GM23338 (cell line): ENCODE results near the gene TMEM135. TPM values are rescaled to one million over a fixed set of nuclear protein-coding genes. Genes with fewer than 3 reads are reported as not detected.

Source experiments
- ATAC-seq: fragments of 200-7000 bp; cut with Tn5 transposase; 3 replicates; pipeline ENCODE4 v1.9.1; 2020
- DNase-seq: peaks from one replicate; pipeline ENCODE4 v3.0.0-alpha.2; 2015; ENCODE audit warnings: low spot score
- H2AFZ ChIP-seq: fragments of 200-600 bp; sonication (generic); 2 replicates; pipeline ENCODE4 v1.8.0; 2016; ENCODE audit warnings: antibody characterized with exemption, mild to moderate bottlenecking, moderate library complexity
- H3F3A ChIP-seq: fragments of 200-600 bp; sonication (generic); replicated peaks from 2 replicates; pipeline ENCODE4 v1.8.0; 2017; ENCODE audit warnings: antibody characterized with exemption, mixed run types, low read depth
- H3K27ac ChIP-seq: fragments of 200-600 bp; sonication (generic); 2 replicates; pipeline ENCODE4 v1.6.1; 2016; ENCODE audit warnings: low read depth
- H3K27me3 ChIP-seq: fragments of 200-600 bp; sonication (generic); 2 replicates; pipeline ENCODE4 v1.8.0; 2016; ENCODE audit warnings: mild to moderate bottlenecking, mixed run types, moderate library complexity; ENCODE audit not compliant: insufficient read depth
- H3K36me3 ChIP-seq: fragments of 200-600 bp; sonication (generic); 2 replicates; pipeline ENCODE4 v1.8.0; 2016; ENCODE audit warnings: mild to moderate bottlenecking; ENCODE audit not compliant: insufficient read depth
- H3K4me1 ChIP-seq: fragments of 200-600 bp; sonication (generic); 2 replicates; pipeline ENCODE4 v1.8.0; 2016; ENCODE audit warnings: mild to moderate bottlenecking, moderate library complexity; ENCODE audit not compliant: insufficient read depth
- H3K4me2 ChIP-seq: fragments of 200-600 bp; sonication (generic); 2 replicates; pipeline ENCODE4 v1.7.1; 2017; ENCODE audit warnings: mixed run types
- H3K4me3 ChIP-seq: fragments of 200-600 bp; sonication (generic); 2 replicates; pipeline ENCODE4 v1.6.1; 2016; ENCODE audit warnings: mixed run types
- H3K79me2 ChIP-seq: fragments of 200-600 bp; sonication (generic); replicated peaks from 2 replicates; pipeline ENCODE4 v1.8.0; 2017; ENCODE audit warnings: mild to moderate bottlenecking; ENCODE audit not compliant: insufficient read depth
- H3K9me2 ChIP-seq: fragments of 200-600 bp; sonication (generic); 2 replicates; pipeline ENCODE4 v1.8.0; 2017; ENCODE audit not compliant: insufficient read depth
- H4K20me1 ChIP-seq: fragments of 200-600 bp; sonication (generic); replicated peaks from 2 replicates; pipeline ENCODE4 v1.8.0; 2017; ENCODE audit warnings: mild to moderate bottlenecking; ENCODE audit not compliant: insufficient read depth
- H3K27ac Mint-ChIP-seq: 2 replicates; pipeline ENCODE4 v1.8.0; 2020; ENCODE audit warnings: inconsistent platforms, mild to moderate bottlenecking, moderate library complexity, mixed read lengths
- H3K27me3 Mint-ChIP-seq: 3 replicates; pipeline ENCODE4 v1.8.0; 2022; ENCODE audit warnings: low read depth, mild to moderate bottlenecking, moderate library complexity, mixed read lengths, inconsistent platforms; ENCODE audit not compliant: insufficient read depth, poor library complexity
- H3K36me3 Mint-ChIP-seq: 3 replicates; pipeline ENCODE4 v1.8.0; 2021; ENCODE audit warnings: low read depth, mild to moderate bottlenecking, inconsistent platforms, moderate library complexity, mixed read lengths
- H3K4me1 Mint-ChIP-seq: 3 replicates; pipeline ENCODE4 v1.8.0; 2020; ENCODE audit warnings: mild to moderate bottlenecking, inconsistent platforms, mixed read lengths
- H3K4me3 Mint-ChIP-seq: 3 replicates; pipeline ENCODE4 v1.8.0; 2021; ENCODE audit warnings: moderate library complexity, mild to moderate bottlenecking, inconsistent platforms, mixed read lengths
- H3K9me3 Mint-ChIP-seq: 3 replicates; pipeline ENCODE4 v1.8.0; 2020; ENCODE audit warnings: moderate library complexity, mild to moderate bottlenecking, inconsistent platforms, mixed read lengths
- CREB1 ChIP-seq: fragments of 250-450 bp; sonication (Bioruptor Pico); IDR thresholded peaks from 2 replicates; pipeline ENCODE4 v1.5.0; 2020; ENCODE audit warnings: low read depth, mild to moderate bottlenecking, moderate library complexity
- EZH2 ChIP-seq: fragments of 200-600 bp; sonication (generic); IDR thresholded peaks from one replicate; pipeline ENCODE4 v1.8.0; 2017; ENCODE audit warnings: antibody characterized with exemption, mild to moderate bottlenecking, low read depth; ENCODE audit not compliant: unreplicated experiment
- EZH2phosphoT487 ChIP-seq: fragments of 200-600 bp; sonication (generic); IDR thresholded peaks from one replicate; pipeline ENCODE4 v1.8.1; 2018; ENCODE audit warnings: antibody characterized with exemption; ENCODE audit not compliant: unreplicated experiment
- JUNB ChIP-seq: IDR thresholded peaks from one replicate; pipeline ENCODE4 v1.6.1; 2016; ENCODE audit warnings: antibody characterized with exemption; ENCODE audit not compliant: unreplicated experiment
- NANOG ChIP-seq: IDR thresholded peaks from 2 replicates; pipeline ENCODE4 v1.6.1; 2016; ENCODE audit warnings: antibody characterized with exemption, borderline replicate concordance
- POLR2AphosphoS5 ChIP-seq: IDR thresholded peaks from 2 replicates; pipeline ENCODE4 v1.6.1; 2016; ENCODE audit warnings: antibody characterized with exemption, low read depth
- STAT1 ChIP-seq: IDR thresholded peaks from one replicate; pipeline ENCODE4 v1.6.1; 2016; ENCODE audit warnings: antibody characterized with exemption; ENCODE audit not compliant: unreplicated experiment
- ZNF114 ChIP-seq: fragments of 250-450 bp; sonication (Bioruptor Pico); IDR thresholded peaks from 2 replicates; pipeline ENCODE4 v1.5.0; 2020; ENCODE audit warnings: mild to moderate bottlenecking, moderate library complexity
- ZNF331 ChIP-seq: fragments of 250-450 bp; sonication (Bioruptor Pico); IDR thresholded peaks from 2 replicates; pipeline ENCODE4 v1.5.0; 2020; ENCODE audit warnings: low read depth, mild to moderate bottlenecking, moderate library complexity
- polyA plus RNA-seq: library from polyadenylated mRNA; unstranded; fragments of >200 nt; fragmentation: Nextera tagmentation; extraction: Ambion mirVana; gene quantifications from 2 replicates; pipeline ENCODE4 v1.2.1, GENCODE V29; 2016
- total RNA-seq: library from RNA; depleted of rRNA; stranded (reverse); fragments of >200 nt; shearing (Covaris generic); gene quantifications from 2 replicates; pipeline ENCODE4 v1.2.3, GENCODE V29; 2014
- TF ChIP-seq, protein P1 (sequence below), 2 experiments: fragments of 200-600 bp in 1 of 2; sonication (generic) in 1 of 2; conservative IDR thresholded peaks; 2 replicates each; pipeline versions ENCODE4 v1.5.1 to v1.6.1; 2016 to 2017; ENCODE audit warnings: antibody characterized with exemption in 2 of 2, low read depth in 2 of 2, mild to moderate bottlenecking in 2 of 2, moderate library complexity in 1 of 2
- TF ChIP-seq, protein P2 (sequence below): fragments of 250-450 bp; sonication (Bioruptor Pico); IDR thresholded peaks from 2 replicates; pipeline ENCODE4 v1.5.0; 2020; ENCODE audit warnings: mild to moderate bottlenecking, moderate library complexity
- TF ChIP-seq, protein P3 (sequence below): IDR thresholded peaks from 2 replicates; pipeline ENCODE4 v1.6.1; 2016; ENCODE audit warnings: antibody characterized with exemption
- TF ChIP-seq, protein P4 (sequence below): IDR thresholded peaks from one replicate; pipeline ENCODE4 v1.6.1; 2018; ENCODE audit warnings: antibody characterized with exemption; ENCODE audit not compliant: unreplicated experiment

TMEM135 gene
- total and polyA plus RNA-seq, 2 experiments from 2014 or later, result 23.4 to 49.9 TPM

DNA sequence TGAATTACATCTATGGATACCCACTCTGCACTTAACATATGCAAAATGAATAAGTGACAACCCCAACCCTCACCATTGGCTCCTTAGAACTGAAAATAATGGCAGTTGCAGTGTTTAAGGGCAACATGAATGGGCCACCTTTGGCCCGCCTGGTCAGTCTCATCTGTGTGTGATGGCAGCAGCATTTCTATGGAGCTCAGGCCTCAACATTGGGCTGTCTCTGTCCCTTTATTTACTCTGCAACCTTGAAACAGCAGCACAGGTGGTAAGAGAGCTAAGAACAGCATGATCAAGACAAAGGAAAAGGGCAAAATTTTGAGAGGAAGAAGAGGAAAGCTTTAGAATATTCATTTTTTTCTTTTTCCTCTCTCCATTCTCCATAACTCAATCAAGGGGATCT is 38.3 kb upstream of the TMEM135 start:
- H3K4me2 ChIP-seq, result no peak overlapping the region
- H2AFZ ChIP-seq, result peak overlapping the region; percentile 72
- H3K4me3 ChIP-seq, result no peak overlapping the region
- Mint-ChIP-seq H3K27me3 (no peaks in the 10 kb centered on the region), H3K27ac (no peak overlapping the region), H3K36me3 (no peaks in the 10 kb centered on the region), H3K9me3 (no peaks in the 10 kb centered on the region), H3K4me1 (peaks cover 19% of the 10 kb centered on the region), H3K4me3 (no peak overlapping the region)
- H3K4me1 ChIP-seq, result peaks cover 4% of the 10 kb centered on the region; the same call in 1 of the 2 replicates
- H4K20me1 ChIP-seq, result no peaks in the 10 kb centered on the region
- ATAC-seq (no peak), DNase-seq (no peak)
- TF ChIP-seq EZH2phosphoT487 (no peak), ZNF114 (CRISPR knock-in tag) (no peak), ZNF331 (CRISPR knock-in tag) (no peak), POLR2AphosphoS5 (no peak), CREB1 (no peak), JUNB (no peak), STAT1 (no peak), EZH2 (no peak), NANOG (no peak)
- TF ChIP-seq, protein P1, sequence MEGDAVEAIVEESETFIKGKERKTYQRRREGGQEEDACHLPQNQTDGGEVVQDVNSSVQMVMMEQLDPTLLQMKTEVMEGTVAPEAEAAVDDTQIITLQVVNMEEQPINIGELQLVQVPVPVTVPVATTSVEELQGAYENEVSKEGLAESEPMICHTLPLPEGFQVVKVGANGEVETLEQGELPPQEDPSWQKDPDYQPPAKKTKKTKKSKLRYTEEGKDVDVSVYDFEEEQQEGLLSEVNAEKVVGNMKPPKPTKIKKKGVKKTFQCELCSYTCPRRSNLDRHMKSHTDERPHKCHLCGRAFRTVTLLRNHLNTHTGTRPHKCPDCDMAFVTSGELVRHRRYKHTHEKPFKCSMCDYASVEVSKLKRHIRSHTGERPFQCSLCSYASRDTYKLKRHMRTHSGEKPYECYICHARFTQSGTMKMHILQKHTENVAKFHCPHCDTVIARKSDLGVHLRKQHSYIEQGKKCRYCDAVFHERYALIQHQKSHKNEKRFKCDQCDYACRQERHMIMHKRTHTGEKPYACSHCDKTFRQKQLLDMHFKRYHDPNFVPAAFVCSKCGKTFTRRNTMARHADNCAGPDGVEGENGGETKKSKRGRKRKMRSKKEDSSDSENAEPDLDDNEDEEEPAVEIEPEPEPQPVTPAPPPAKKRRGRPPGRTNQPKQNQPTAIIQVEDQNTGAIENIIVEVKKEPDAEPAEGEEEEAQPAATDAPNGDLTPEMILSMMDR (conservative IDR thresholded peaks at IDR 0.05; ENCODE audit: low read depth in 2 of 2), result no peak
- TF ChIP-seq, protein P2, sequence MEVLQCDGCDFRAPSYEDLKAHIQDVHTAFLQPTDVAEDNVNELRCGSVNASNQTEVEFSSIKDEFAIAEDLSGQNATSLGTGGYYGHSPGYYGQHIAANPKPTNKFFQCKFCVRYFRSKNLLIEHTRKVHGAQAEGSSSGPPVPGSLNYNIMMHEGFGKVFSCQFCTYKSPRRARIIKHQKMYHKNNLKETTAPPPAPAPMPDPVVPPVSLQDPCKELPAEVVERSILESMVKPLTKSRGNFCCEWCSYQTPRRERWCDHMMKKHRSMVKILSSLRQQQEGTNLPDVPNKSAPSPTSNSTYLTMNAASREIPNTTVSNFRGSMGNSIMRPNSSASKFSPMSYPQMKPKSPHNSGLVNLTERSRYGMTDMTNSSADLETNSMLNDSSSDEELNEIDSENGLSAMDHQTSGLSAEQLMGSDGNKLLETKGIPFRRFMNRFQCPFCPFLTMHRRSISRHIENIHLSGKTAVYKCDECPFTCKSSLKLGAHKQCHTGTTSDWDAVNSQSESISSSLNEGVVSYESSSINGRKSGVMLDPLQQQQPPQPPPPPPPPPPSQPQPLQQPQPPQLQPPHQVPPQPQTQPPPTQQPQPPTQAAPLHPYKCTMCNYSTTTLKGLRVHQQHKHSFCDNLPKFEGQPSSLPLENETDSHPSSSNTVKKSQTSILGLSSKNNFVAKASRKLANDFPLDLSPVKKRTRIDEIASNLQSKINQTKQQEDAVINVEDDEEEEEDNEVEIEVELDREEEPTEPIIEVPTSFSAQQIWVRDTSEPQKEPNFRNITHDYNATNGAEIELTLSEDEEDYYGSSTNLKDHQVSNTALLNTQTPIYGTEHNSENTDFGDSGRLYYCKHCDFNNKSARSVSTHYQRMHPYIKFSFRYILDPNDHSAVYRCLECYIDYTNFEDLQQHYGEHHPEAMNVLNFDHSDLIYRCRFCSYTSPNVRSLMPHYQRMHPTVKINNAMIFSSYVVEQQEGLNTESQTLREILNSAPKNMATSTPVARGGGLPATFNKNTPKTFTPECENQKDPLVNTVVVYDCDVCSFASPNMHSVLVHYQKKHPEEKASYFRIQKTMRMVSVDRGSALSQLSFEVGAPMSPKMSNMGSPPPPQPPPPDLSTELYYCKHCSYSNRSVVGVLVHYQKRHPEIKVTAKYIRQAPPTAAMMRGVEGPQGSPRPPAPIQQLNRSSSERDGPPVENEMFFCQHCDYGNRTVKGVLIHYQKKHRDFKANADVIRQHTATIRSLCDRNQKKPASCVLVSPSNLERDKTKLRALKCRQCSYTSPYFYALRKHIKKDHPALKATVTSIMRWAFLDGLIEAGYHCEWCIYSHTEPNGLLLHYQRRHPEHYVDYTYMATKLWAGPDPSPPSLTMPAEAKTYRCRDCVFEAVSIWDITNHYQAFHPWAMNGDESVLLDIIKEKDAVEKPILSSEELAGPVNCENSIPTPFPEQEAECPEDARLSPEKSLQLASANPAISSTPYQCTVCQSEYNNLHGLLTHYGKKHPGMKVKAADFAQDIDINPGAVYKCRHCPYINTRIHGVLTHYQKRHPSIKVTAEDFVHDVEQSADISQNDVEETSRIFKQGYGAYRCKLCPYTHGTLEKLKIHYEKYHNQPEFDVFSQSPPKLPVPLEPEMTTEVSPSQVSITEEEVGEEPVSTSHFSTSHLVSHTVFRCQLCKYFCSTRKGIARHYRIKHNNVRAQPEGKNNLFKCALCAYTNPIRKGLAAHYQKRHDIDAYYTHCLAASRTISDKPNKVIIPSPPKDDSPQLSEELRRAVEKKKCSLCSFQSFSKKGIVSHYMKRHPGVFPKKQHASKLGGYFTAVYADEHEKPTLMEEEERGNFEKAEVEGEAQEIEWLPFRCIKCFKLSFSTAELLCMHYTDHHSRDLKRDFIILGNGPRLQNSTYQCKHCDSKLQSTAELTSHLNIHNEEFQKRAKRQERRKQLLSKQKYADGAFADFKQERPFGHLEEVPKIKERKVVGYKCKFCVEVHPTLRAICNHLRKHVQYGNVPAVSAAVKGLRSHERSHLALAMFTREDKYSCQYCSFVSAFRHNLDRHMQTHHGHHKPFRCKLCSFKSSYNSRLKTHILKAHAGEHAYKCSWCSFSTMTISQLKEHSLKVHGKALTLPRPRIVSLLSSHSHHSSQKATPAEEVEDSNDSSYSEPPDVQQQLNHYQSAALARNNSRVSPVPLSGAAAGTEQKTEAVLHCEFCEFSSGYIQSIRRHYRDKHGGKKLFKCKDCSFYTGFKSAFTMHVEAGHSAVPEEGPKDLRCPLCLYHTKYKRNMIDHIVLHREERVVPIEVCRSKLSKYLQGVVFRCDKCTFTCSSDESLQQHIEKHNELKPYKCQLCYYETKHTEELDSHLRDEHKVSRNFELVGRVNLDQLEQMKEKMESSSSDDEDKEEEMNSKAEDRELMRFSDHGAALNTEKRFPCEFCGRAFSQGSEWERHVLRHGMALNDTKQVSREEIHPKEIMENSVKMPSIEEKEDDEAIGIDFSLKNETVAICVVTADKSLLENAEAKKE (CRISPR knock-in tag), result no peak
- TF ChIP-seq, protein P3, sequence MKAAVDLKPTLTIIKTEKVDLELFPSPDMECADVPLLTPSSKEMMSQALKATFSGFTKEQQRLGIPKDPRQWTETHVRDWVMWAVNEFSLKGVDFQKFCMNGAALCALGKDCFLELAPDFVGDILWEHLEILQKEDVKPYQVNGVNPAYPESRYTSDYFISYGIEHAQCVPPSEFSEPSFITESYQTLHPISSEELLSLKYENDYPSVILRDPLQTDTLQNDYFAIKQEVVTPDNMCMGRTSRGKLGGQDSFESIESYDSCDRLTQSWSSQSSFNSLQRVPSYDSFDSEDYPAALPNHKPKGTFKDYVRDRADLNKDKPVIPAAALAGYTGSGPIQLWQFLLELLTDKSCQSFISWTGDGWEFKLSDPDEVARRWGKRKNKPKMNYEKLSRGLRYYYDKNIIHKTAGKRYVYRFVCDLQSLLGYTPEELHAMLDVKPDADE, result no peak
- TF ChIP-seq, protein P4, sequence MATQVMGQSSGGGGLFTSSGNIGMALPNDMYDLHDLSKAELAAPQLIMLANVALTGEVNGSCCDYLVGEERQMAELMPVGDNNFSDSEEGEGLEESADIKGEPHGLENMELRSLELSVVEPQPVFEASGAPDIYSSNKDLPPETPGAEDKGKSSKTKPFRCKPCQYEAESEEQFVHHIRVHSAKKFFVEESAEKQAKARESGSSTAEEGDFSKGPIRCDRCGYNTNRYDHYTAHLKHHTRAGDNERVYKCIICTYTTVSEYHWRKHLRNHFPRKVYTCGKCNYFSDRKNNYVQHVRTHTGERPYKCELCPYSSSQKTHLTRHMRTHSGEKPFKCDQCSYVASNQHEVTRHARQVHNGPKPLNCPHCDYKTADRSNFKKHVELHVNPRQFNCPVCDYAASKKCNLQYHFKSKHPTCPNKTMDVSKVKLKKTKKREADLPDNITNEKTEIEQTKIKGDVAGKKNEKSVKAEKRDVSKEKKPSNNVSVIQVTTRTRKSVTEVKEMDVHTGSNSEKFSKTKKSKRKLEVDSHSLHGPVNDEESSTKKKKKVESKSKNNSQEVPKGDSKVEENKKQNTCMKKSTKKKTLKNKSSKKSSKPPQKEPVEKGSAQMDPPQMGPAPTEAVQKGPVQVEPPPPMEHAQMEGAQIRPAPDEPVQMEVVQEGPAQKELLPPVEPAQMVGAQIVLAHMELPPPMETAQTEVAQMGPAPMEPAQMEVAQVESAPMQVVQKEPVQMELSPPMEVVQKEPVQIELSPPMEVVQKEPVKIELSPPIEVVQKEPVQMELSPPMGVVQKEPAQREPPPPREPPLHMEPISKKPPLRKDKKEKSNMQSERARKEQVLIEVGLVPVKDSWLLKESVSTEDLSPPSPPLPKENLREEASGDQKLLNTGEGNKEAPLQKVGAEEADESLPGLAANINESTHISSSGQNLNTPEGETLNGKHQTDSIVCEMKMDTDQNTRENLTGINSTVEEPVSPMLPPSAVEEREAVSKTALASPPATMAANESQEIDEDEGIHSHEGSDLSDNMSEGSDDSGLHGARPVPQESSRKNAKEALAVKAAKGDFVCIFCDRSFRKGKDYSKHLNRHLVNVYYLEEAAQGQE, result no peak
- H3K79me2 ChIP-seq, result no peaks in the 10 kb centered on the region
- H3K9me2 ChIP-seq, result 0 out of 2 replicates have a peak, but pooled peaks cover 3% of the 10 kb centered on the region
- H3F3A ChIP-seq, result no peaks in the 10 kb centered on the region
- H3K36me3 ChIP-seq, result no peaks in the 10 kb centered on the region
- H3K27me3 ChIP-seq, result no peaks in the 10 kb centered on the region
- no peak overlapping the region for H3K27ac ChIP-seq
